SW 1271 (cell line): ENCODE data around the gene ENGASE.

Source experiments
- DNase-seq, 2 experiments: peaks; one replicate each; lab custom pipeline; 2025; lab: John Stamatoyannopoulos, UW

Gene ENGASE

GRCh38 chr17:79079421-79080200 lies 5.0 kb downstream of the ENGASE start:
- no peak for DNase-seq

GRCh38 chr17:79080349-79080748 lies 5.7 kb downstream of the ENGASE start:
- DNase-seq: no peak

- DNase-seq: no peak
These were observed 6.2 kb downstream of the ENGASE start for GRCh38 chr17:79080761-79081290.

- DNase-seq: no peak
These were observed 7.1 kb downstream of the ENGASE start for GRCh38 chr17:79081571-79082276.

- peak in 1 of 2 experiments; percentile 19 for DNase-seq
These were observed 7.9 kb downstream of the ENGASE start for GRCh38 chr17:79082311-79083190.

- no peak for DNase-seq
These were observed 8.8 kb downstream of the ENGASE start for GRCh38 chr17:79083191-79083971.

- DNase-seq: no peak
These were observed 9.9 kb downstream of the ENGASE start for GRCh38 chr17:79084291-79085153.

GRCh38 chr17:79085154-79085920 lies 10.7 kb downstream of the ENGASE start:
- no peak for DNase-seq

- no peak for DNase-seq
These were observed 11.4 kb downstream of the ENGASE start for GRCh38 chr17:79085921-79086551.

GRCh38 chr17:79086609-79087427 lies 12.2 kb downstream of the ENGASE start:
- DNase-seq: no peak

GRCh38 chr17:79087428-79088143 lies 13.0 kb downstream of the ENGASE start:
- peak in 1 of 2 experiments; percentile 40 for DNase-seq

GRCh38 chr17:79088247-79088996 lies 13.8 kb downstream of the ENGASE start:
- no peak for DNase-seq

GRCh38 chr17:79088997-79089328 lies 14.3 kb downstream of the ENGASE start:
- DNase-seq: no peak

GRCh38 chr17:79089720-79090442 lies 15.3 kb downstream of the ENGASE start:
- DNase-seq: no peak

GRCh38 chr17:79090443-79091225 lies 16.0 kb downstream of the ENGASE start:
- no peak for DNase-seq
